ENCODE measurements around the gene UNC93B1.
"Not testable (repeated sequence)": the region's sequence is repeated elsewhere in the genome, so short reads cannot be mapped to it uniquely, and the experiment has no call there.

The UNC93B1 gene

GRCh38 chr11:67996622-67997474 lies 7.0 kb downstream of the UNC93B1 start:
- intact Hi-C loops (cut with DNase I): no loop called here
- DNase-seq: peak in 2 of 10 donors; percentile 74 to 85

GRCh38 chr11:67996051-67996450 lies 7.8 kb downstream of the UNC93B1 start:
- intact Hi-C loops (cut with DNase I): no loop called here

GRCh38 chr11:67995579-67995978 lies 8.3 kb downstream of the UNC93B1 start:
- DNase-seq: peak in 1 of 10 donors; percentile 22
- intact Hi-C loops (cut with DNase I): not testable (repeated sequence)

More at GRCh38 chr11:67996051-67996450, 7.8 kb downstream of the UNC93B1 start:
- DNase-seq: peak in 2 of 10 donors; percentile 13 to 24

GRCh38 chr11:67995129-67995528 lies 8.8 kb downstream of the UNC93B1 start:
- DNase-seq: peak in 2 of 10 donors; percentile 20 to 57
- intact Hi-C loops (cut with DNase I): not testable (repeated sequence)

GRCh38 chr11:67994387-67994786 lies 9.5 kb downstream of the UNC93B1 start:
- peak in 2 of 10 donors; percentile 36 to 78 for DNase-seq
- intact Hi-C loops (cut with DNase I): not testable (repeated sequence)

GRCh38 chr11:67993821-67994220 lies 10.1 kb downstream of the UNC93B1 start:
- peak in 3 of 10 donors; percentile 21 to 85 (median 84) for DNase-seq
- intact Hi-C loops (cut with DNase I): not testable (repeated sequence)

GRCh38 chr11:67991347-67992121 lies 12.4 kb downstream of the UNC93B1 start:
- peak in 2 of 10 donors; percentile 57 to 80 for DNase-seq
- intact Hi-C loops (cut with DNase I): not testable (repeated sequence)

- intact Hi-C loops (cut with DNase I): not testable (repeated sequence)
- DNase-seq: peak in 2 of 10 donors; percentile 47 to 64
Observed at GRCh38 chr11:67990546-67991346, 13.2 kb downstream of the UNC93B1 start.

GRCh38 chr11:67985302-67985701 lies 18.6 kb downstream of the UNC93B1 start:
- DNase-seq; intact Hi-C loops (cut with DNase I): not testable (repeated sequence)

- peak in 1 of 10 donors; percentile 28 for DNase-seq
- intact Hi-C loops (cut with DNase I): no loop called here
Observed at GRCh38 chr11:67983951-67984350, 19.9 kb downstream of the UNC93B1 start.

- intact Hi-C loops (cut with DNase I); DNase-seq: not testable (repeated sequence)
Observed at GRCh38 chr11:67982255-67982857, 21.5 kb downstream of the UNC93B1 start.

- peak in 1 of 10 donors; percentile 38 for DNase-seq
Observed at GRCh38 chr11:67981226-67981625, 22.7 kb downstream of the UNC93B1 start.

GRCh38 chr11:67978766-67979418 lies 25.0 kb downstream of the UNC93B1 start:
- intact Hi-C loops (cut with DNase I): not testable (repeated sequence)

More at GRCh38 chr11:67981226-67981625, 22.7 kb downstream of the UNC93B1 start:
- intact Hi-C loops (cut with DNase I): not testable (repeated sequence)

GRCh38 chr11:67974746-67975145 lies 29.2 kb downstream of the UNC93B1 start:
- intact Hi-C loops (cut with DNase I): not testable (repeated sequence)

More at GRCh38 chr11:67978766-67979418, 25.0 kb downstream of the UNC93B1 start:
- peak in 1 of 10 donors; percentile 61 for DNase-seq

GRCh38 chr11:67965830-67966348 lies 38.0 kb downstream of the UNC93B1 start:
- DNase-seq; intact Hi-C loops (cut with DNase I): not testable (repeated sequence)

More at GRCh38 chr11:67974746-67975145, 29.2 kb downstream of the UNC93B1 start:
- DNase-seq: not testable (repeated sequence)

GRCh38 chr11:67964746-67965145 lies 39.2 kb downstream of the UNC93B1 start:
- DNase-seq; intact Hi-C loops (cut with DNase I): not testable (repeated sequence)

GRCh38 chr11:67963879-67964278 lies 40.0 kb downstream of the UNC93B1 start:
- intact Hi-C loops (cut with DNase I); DNase-seq: not testable (repeated sequence)

GRCh38 chr11:67963217-67963616 lies 40.7 kb downstream of the UNC93B1 start:
- DNase-seq; intact Hi-C loops (cut with DNase I): not testable (repeated sequence)

- DNase-seq; intact Hi-C loops (cut with DNase I): not testable (repeated sequence)
Observed at GRCh38 chr11:67956236-67956635, 47.7 kb downstream of the UNC93B1 start.
